ENCODE data around the gene THSD7B.

- TF ChIP-seq HMG20A (CRISPR knock-in tag; conservative IDR thresholded peaks at IDR 0.05): no peak
- no peak for TF ChIP-seq ILK (tag; IDR thresholded peaks at IDR 0.05; ENCODE audit: borderline replicate concordance, low read depth)
- TF ChIP-seq KAT8 (IDR thresholded peaks at IDR 0.05; ENCODE audit: low read depth): no peak
- no peak for TF ChIP-seq ZFX (CRISPR knock-in tag; IDR thresholded peaks at IDR 0.05)
- no peak for TF ChIP-seq CREB3 (tag; conservative IDR thresholded peaks at IDR 0.05; ENCODE audit: low read depth)
- TF ChIP-seq ZNF398 (CRISPR knock-in tag; IDR thresholded peaks at IDR 0.05): no peak
- no peak for TF ChIP-seq HNRNPL (IDR thresholded peaks at IDR 0.05; ENCODE audit: low read depth, low read length)
- no peak for TF ChIP-seq GABPA (tag; conservative IDR thresholded peaks at IDR 0.05; ENCODE audit: low read depth)
- no peak for TF ChIP-seq ZNF274 (IDR thresholded peaks at IDR 0.05; ENCODE audit: borderline replicate concordance, low read depth, low read length)
- no peak for TF ChIP-seq U2AF1 (optimal IDR thresholded peaks at IDR 0.05; ENCODE audit: low read depth, low read length)
- TF ChIP-seq ZNF408 (CRISPR knock-in tag; IDR thresholded peaks at IDR 0.05; ENCODE audit: low read depth): no peak
These were observed 150.8 kb downstream of the THSD7B start for GRCh38 chr2:136916131-136916530.

All from K562 (cell line).